K562 (cell line): ENCODE measurements around the gene GFRA4.

Experiments
- ERF ChIP-seq: fragments of 450-650 bp; formaldehyde crosslinking; IDR thresholded peaks from 2 replicates; pipeline ENCODE4 v1.4.0; 2020; ENCODE audit warnings: mild to moderate bottlenecking, mixed read lengths
- MLX ChIP-seq, 2 experiments: fragments of 450-650 bp in 1 of 2; sonication (generic) in 1 of 2; formaldehyde crosslinking; conservative IDR thresholded peaks; 2 replicates each; pipeline versions ENCODE4 v1.4.0 to v1.8.1; 2020 to 2022; ENCODE audit warnings: mild to moderate bottlenecking in 1 of 2, missing genetic modification reagents in 1 of 2
- PHF21A ChIP-seq: fragments of 450-650 bp; IDR thresholded peaks from 2 replicates; pipeline ENCODE4 v1.6.1; 2017; ENCODE audit warnings: low read depth, borderline replicate concordance
- RUNX1 ChIP-seq: sonication (generic); IDR thresholded peaks from 2 replicates; pipeline ENCODE4 v1.6.1; 2016; ENCODE audit warnings: antibody characterized with exemption, low read depth
- SP1 ChIP-seq: sonication (generic); formaldehyde crosslinking; IDR thresholded peaks from 2 replicates; pipeline ENCODE4 v1.8.1; 2022; ENCODE audit warnings: mild to moderate bottlenecking, missing genetic modification reagents
- THRAP3 ChIP-seq: fragments of 450-650 bp; IDR thresholded peaks from 2 replicates; pipeline ENCODE4 v1.6.1; 2016; ENCODE audit warnings: mild to moderate bottlenecking, inconsistent platforms, borderline replicate concordance
- ZNF140 ChIP-seq: fragments of 250-450 bp; sonication (Bioruptor Pico); IDR thresholded peaks from 2 replicates; pipeline ENCODE4 v1.8.0; 2021; ENCODE audit warnings: moderate library complexity, mild to moderate bottlenecking, inconsistent platforms
- TF ChIP-seq, protein P1 (sequence below), 3 experiments: IDR thresholded peaks in 2 of 3; conservative IDR thresholded peaks in 1 of 3; 2 replicates each; pipeline ENCODE4 v1.5.1; 2011 to 2012; ENCODE audit warnings: low read length in 3 of 3, mild to moderate bottlenecking in 3 of 3, control low read depth in 2 of 3, improper control_type of control experiment in 1 of 3, inconsistent platforms in 1 of 3, low read depth in 1 of 3, mixed read lengths in 1 of 3, moderate library complexity in 1 of 3; ENCODE audit not compliant: insufficient read depth in 2 of 3

DNA sequence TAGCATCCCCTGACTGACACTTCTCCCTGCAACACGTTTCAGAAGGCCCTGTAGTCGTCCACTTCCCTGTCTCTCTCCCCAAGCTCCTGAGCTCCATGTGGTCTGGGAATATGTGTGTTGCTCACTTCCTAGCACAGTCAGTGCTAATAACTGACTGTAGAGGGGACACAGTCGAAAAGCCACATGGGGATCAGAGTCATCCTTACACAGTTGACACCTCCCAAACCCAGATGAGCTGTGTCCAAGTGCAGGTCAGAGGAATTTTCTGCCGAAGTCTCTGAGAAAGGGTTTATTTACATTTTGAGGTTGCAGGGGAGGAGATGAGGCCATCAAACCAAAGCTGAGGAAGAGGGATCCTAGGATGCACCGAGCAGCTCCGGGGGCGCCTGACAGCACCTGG, 22.1 kb upstream of the GFRA4 start:
- TF ChIP-seq THRAP3 (no peak), PHF21A (no peak), MLX (CRISPR knock-in tag; conservative IDR thresholded peaks at IDR 0.05) (no peak), ZNF140 (CRISPR knock-in tag) (no peak), ERF (CRISPR knock-in tag) (no peak), SP1 (no peak), RUNX1 (no peak)
- TF ChIP-seq, protein P1, sequence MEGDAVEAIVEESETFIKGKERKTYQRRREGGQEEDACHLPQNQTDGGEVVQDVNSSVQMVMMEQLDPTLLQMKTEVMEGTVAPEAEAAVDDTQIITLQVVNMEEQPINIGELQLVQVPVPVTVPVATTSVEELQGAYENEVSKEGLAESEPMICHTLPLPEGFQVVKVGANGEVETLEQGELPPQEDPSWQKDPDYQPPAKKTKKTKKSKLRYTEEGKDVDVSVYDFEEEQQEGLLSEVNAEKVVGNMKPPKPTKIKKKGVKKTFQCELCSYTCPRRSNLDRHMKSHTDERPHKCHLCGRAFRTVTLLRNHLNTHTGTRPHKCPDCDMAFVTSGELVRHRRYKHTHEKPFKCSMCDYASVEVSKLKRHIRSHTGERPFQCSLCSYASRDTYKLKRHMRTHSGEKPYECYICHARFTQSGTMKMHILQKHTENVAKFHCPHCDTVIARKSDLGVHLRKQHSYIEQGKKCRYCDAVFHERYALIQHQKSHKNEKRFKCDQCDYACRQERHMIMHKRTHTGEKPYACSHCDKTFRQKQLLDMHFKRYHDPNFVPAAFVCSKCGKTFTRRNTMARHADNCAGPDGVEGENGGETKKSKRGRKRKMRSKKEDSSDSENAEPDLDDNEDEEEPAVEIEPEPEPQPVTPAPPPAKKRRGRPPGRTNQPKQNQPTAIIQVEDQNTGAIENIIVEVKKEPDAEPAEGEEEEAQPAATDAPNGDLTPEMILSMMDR (IDR thresholded peaks at IDR 0.05 in 2 of 3, conservative IDR thresholded peaks at IDR 0.05 in 1 of 3; ENCODE audit: insufficient read depth in 2 of 3, low read depth in 1 of 3, low read length in 3 of 3) = no peak
